Measurements from ENCODE around the gene UBE2G1. TPM values are rescaled to one million over a fixed set of nuclear protein-coding genes. Genes with fewer than 3 reads are reported as not detected.

Gene UBE2G1
- total RNA-seq, 1 donor from 2014 or later = 66.6 TPM

DNA sequence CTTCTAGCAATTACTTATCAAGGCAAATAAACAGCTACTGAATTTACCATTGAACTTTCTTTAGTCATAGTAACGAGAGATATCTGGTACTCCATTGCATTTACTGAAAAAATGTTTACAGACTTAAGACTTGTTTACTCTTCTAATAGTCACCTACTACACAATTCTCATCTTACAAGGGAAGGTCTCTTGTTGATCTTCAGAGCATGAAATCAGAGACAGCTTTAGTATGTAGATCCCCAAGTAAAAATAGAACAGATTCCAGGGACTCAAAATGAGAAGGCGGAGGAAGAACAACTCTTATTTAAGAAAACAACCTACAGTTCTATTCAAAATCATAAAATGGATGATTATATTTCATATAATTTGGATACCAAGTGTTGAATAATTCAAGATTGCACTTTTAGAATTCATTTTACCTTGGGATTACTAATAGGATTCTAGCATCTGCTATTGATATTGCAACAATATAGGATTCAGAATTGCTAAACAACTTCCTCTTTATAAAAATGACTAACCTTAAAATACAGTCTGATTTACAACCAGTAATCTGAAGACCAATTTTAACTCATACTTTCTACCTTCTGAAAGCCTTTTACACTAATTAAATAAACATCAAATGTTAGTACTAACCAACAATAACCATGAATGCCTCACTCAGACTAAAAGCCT is 20.8 kb downstream of the UBE2G1 start:
- DNase-seq (no peak), ATAC-seq (ENCODE audit: low read depth) (no peak)
- peaks cover 42% of the 10 kb centered on the region for H3K4me1 Mint-ChIP-seq
- peaks cover 7% of the 10 kb centered on the region for H3K36me3 Mint-ChIP-seq (ENCODE audit: low read depth)
- TF ChIP-seq, protein P1, sequence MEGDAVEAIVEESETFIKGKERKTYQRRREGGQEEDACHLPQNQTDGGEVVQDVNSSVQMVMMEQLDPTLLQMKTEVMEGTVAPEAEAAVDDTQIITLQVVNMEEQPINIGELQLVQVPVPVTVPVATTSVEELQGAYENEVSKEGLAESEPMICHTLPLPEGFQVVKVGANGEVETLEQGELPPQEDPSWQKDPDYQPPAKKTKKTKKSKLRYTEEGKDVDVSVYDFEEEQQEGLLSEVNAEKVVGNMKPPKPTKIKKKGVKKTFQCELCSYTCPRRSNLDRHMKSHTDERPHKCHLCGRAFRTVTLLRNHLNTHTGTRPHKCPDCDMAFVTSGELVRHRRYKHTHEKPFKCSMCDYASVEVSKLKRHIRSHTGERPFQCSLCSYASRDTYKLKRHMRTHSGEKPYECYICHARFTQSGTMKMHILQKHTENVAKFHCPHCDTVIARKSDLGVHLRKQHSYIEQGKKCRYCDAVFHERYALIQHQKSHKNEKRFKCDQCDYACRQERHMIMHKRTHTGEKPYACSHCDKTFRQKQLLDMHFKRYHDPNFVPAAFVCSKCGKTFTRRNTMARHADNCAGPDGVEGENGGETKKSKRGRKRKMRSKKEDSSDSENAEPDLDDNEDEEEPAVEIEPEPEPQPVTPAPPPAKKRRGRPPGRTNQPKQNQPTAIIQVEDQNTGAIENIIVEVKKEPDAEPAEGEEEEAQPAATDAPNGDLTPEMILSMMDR (IDR thresholded peaks at IDR 0.05) = no peak
- H3K27ac Mint-ChIP-seq = no peak overlapping the region
- H3K9me3 Mint-ChIP-seq = no peaks in the 10 kb centered on the region
- no peak overlapping the region for H3K4me3 Mint-ChIP-seq
- intact Hi-C loops (cut with micrococcal nuclease) = no loop called here
- H3K27me3 Mint-ChIP-seq = no peaks in the 10 kb centered on the region
- CTCF ChIA-PET = no interaction called here
- POLR2A ChIA-PET = interaction anchor here (0.6 kb wide), 3 partner anchors 35 to 140 kb away, joined by 3 to 5 read pairs (median 4); no protein-coding TSS in a partner anchor

GRCh38 chr17:4344926-4345325 is 21.5 kb downstream of the UBE2G1 start:
- H3K36me3 Mint-ChIP-seq (ENCODE audit: low read depth) = peaks cover 11% of the 10 kb centered on the region
- ChIA-PET CTCF (interaction anchor here (1.2 kb wide), 1 partner anchor 41 kb away, joined by 3 read pairs; no protein-coding TSS in a partner anchor), POLR2A (interaction anchor here (0.6 kb wide), 1 partner anchor 35 kb away, joined by 3 read pairs; no protein-coding TSS in a partner anchor)
- no peak overlapping the region for H3K27ac Mint-ChIP-seq
- no peak for DNase-seq
- no peak for ATAC-seq (ENCODE audit: low read depth)
- no peak overlapping the region for H3K4me3 Mint-ChIP-seq
- H3K9me3 Mint-ChIP-seq = no peaks in the 10 kb centered on the region
- no peaks in the 10 kb centered on the region for H3K27me3 Mint-ChIP-seq
- TF ChIP-seq, protein P1 (IDR thresholded peaks at IDR 0.05) = no peak
- peaks cover 44% of the 10 kb centered on the region for H3K4me1 Mint-ChIP-seq
- intact Hi-C loops (cut with micrococcal nuclease) = loop anchor here (5.0 kb wide), 1 partner anchor 43 kb away; no protein-coding TSS in a partner anchor

- ATAC-seq (ENCODE audit: low read depth) = no peak
- TF ChIP-seq, protein P1 (IDR thresholded peaks at IDR 0.05) = no peak
- H3K36me3 Mint-ChIP-seq (ENCODE audit: low read depth) = peaks cover 12% of the 10 kb centered on the region
- no peak for DNase-seq
- H3K4me1 Mint-ChIP-seq = peaks cover 45% of the 10 kb centered on the region
- no peaks in the 10 kb centered on the region for H3K27me3 Mint-ChIP-seq
- no peak overlapping the region for H3K4me3 Mint-ChIP-seq
- H3K27ac Mint-ChIP-seq = no peak overlapping the region
- ChIA-PET CTCF (interaction anchor here (0.9 kb wide), 1 partner anchor 10 kb away, joined by 5 read pairs; no protein-coding TSS in a partner anchor), POLR2A (interaction anchor here (1.0 to 1.6 kb wide), 2 partner anchors 36 to 52 kb away, joined by 4 to 5 read pairs; no protein-coding TSS in a partner anchor)
- no peaks in the 10 kb centered on the region for H3K9me3 Mint-ChIP-seq
- intact Hi-C loops (cut with micrococcal nuclease) = loop anchor here (5.0 kb wide), 1 partner anchor 40 kb away; no protein-coding TSS in a partner anchor
Measured at GRCh38 chr17:4342535-4342934, 23.9 kb downstream of the UBE2G1 start.

DNA sequence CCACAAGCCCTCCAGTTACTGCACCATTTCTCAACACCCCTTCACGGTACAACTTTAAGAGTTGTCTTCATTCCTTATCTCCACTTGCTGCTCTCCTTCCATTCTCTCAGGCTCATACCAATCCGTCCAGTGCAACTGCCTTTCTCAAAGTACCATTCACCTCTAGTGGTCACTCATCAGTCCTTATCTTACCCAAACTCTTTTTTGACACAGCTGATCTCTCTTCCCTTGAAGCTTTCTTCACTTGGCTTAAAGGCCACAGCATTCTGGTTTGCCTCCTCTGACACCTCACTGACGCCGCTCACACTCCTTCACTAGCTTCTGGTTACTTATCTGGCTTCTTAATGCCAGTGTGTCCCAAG is 24.9 kb downstream of the UBE2G1 start:
- intact Hi-C loops (cut with micrococcal nuclease) = loop anchor here (5.0 kb wide), 1 partner anchor 39 kb away; no protein-coding TSS in a partner anchor
- CTCF ChIA-PET = interaction anchor here (0.5 to 0.9 kb wide), 2 partner anchors 9 to 12 kb away, joined by 3 to 5 read pairs; no protein-coding TSS in a partner anchor
- TF ChIP-seq, protein P1 (IDR thresholded peaks at IDR 0.05) = no peak
- Mint-ChIP-seq H3K4me3 (no peak overlapping the region), H3K27ac (no peak overlapping the region), H3K4me1 (peaks cover 46% of the 10 kb centered on the region), H3K9me3 (no peaks in the 10 kb centered on the region), H3K27me3 (no peaks in the 10 kb centered on the region), H3K36me3 (ENCODE audit: low read depth) (peaks cover 12% of the 10 kb centered on the region)
- ATAC-seq (ENCODE audit: low read depth) = no peak
- DNase-seq = no peak
- POLR2A ChIA-PET = interaction anchor here (0.5 to 1.6 kb wide), 8 partner anchors 12 to 1634 kb away, joined by 3 to 7 read pairs (median 3); no protein-coding TSS in a partner anchor

Data from activated B cell treated with CpG ODN at 0.5 μM for 24 hours (primary cell).